HG02678 (cell line): Measurements from ENCODE around the gene ARHGAP10.

Source experiments
- ATAC-seq: cut with Tn5 transposase; IDR thresholded peaks from one replicate; pipeline ENCODE4 v1.9.1; 2021; ENCODE audit warnings: mild to moderate bottlenecking, moderate library complexity; ENCODE audit not compliant: unreplicated experiment

ARHGAP10 gene

DNA sequence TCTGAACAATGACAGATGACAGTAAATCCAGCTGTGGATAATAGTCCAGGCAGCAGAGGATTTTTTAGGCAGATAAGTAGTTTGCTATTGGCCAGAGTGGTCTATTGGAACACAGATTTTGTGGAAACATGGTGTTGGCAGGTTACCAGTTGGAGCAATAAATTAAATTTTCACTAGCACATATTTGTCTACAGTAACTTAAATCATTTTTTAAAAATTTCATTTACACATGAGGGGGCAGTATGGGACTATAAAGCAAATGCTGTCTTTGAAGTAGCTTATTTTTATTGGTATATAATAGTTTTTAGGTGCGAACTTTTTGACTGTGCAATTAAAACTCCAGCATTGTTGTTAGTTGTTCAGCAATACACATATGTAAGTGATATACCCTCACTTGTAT is 289.8 kb downstream of the ARHGAP10 start:
- ATAC-seq = no peak

DNA sequence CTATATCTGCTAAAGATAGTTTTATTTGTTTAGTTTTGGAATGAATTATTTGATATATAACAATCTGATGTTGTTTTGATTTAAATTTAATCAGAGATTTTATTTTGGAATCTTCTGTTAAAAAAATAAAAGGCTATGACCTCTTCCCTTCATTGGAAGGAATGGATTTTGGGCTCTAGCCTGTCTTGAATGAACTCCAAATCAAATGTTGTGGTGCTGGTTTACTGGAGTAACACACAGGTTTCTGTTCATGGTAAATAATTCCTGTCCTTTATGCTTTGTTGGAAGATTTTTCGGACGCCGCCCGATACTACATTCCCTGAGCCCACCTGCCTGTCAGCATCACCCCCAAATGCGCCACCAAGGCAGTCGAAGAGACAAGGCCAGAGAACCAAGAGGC is 291.1 kb downstream of the ARHGAP10 start:
- ATAC-seq = no peak

DNA sequence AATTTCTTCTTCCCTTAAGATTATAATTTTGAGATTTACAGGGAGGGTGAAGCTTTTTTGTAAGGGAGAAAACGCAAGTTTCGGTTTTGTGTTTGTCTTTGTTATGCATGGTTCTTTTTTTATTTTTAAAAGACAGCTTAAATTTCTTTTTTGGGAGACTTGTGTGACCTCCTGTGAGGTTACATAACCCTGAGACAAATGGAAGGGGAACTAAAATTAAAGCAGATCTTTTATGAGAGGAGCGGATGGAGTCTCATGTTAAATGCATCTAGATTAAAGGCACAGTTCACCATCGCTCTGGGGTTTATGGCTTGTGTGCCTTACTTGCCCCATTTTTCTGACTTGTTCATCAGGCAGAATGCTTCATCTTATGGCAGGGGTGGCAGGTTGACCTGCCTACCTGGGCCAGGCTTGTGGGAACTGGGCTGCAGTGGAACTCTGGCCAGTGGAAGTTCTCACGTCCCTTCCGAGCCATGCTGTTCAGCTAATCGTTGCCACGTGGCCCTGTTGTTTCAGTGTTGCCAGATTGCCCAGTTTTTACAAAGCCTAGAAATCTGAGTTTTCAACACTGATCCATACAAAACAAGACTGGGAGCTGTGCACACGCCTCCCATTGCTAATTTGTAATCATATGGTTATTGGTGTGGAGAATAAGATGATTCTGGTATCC is 291.8 kb downstream of the ARHGAP10 start:
- no peak for ATAC-seq

DNA sequence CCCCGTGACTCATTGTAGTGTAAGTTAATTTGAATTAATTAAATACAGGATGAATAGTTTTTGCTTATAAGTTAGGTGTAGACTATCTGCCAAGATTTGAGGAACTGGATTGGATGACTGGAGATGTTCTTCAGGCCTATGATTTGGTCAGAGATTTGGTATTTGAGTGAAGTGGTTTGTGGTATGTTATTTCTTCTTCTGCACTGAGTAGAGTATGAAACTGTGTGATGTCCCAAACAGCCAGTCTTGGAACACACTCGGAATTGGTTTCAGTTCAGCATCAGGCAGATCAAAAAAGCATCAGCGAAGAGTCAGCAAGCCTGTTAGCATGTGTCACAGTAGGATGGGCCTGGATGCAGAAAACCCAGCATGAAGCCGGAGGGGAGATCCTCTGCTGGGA is 294.1 kb downstream of the ARHGAP10 start:
- no peak for ATAC-seq

DNA sequence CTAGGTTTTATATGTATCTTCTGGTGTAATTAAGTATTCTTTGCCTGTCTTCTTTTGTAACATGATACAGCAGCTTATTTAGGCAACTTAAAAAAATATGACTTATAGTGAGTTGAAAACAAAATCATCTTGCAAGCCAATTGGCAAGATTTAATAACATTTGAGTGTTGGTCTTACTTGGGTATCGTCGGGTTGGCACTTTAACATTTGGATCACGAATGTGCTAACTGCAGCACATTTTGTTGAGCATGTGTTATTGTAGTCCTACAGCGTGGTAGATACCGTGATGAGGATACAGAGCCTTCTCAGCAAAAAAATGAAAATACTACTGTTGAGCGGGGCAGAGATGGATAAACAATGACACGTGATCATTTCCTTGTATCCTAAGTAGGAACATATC is 295.3 kb downstream of the ARHGAP10 start:
- ATAC-seq = no peak

DNA sequence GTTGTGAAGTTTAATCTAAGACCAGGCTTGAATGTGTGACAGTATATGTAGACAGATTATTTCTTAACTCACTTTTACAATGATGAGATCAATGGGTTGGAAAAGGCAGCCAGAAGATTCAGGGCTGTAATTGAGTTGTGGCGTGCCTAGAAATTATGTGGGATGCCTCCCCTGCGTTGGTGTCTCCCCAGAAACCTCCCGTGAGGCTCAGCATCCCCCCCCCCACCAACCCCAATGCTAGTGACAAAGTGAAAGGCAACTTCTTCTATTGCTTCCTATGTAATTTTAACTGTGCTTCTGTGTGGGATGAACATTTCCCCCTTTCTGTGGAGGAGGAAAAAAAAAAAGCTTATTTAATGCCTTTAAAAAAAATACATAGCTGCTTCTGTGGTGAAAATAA is 297.9 kb downstream of the ARHGAP10 start:
- no peak for ATAC-seq

DNA sequence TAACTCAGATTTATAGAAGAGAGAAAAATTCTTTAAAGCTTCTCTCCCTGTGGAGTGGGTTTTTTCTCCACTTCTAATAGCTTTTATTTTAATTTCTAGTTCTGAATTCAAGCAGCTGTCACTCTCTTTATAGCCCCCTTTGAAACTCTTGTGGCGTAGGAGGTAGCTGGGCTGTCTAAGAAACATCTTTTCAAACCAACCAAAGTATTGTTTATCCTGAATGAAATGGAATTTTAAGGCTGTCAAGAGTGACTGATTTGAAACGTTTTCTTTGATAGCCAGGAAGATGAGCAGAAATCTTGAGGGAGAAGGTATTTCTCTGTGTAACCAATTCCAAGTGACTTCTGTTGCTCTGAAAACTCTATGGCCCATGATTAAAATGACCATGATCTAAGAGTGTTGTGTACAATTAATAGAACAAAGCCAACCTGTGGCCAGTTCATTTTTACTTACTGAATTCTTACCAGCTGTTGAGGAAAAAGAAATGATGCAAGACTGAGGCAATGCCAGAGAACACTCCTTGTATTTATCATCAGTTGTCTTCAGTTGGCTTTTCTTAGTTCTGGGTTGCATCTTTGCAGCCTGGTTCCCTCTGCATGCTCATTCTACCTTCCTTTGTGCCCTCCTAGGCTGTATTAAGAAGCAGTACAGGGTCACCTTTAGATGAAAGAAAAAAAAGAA is 298.4 kb downstream of the ARHGAP10 start:
- no peak for ATAC-seq

DNA sequence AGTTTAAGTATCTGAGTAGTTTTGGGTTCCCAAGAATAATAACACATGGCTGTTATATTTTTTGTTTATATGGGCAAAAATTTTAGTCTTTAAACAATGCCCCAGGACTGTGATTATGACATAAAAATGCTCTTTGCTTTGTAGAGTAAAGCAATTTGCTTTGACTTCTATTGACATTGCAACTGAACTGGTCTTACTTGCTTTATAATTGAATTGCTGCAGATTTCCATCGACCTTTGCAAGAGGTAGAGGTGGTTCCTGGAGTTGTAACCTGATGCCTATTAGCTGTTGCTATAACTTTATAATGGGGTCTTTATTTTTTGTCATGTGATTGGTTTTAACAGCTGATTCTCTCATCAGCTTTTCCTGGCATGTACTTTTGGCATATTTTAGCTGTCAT is 302.9 kb downstream of the ARHGAP10 start:
- ATAC-seq = no peak

DNA sequence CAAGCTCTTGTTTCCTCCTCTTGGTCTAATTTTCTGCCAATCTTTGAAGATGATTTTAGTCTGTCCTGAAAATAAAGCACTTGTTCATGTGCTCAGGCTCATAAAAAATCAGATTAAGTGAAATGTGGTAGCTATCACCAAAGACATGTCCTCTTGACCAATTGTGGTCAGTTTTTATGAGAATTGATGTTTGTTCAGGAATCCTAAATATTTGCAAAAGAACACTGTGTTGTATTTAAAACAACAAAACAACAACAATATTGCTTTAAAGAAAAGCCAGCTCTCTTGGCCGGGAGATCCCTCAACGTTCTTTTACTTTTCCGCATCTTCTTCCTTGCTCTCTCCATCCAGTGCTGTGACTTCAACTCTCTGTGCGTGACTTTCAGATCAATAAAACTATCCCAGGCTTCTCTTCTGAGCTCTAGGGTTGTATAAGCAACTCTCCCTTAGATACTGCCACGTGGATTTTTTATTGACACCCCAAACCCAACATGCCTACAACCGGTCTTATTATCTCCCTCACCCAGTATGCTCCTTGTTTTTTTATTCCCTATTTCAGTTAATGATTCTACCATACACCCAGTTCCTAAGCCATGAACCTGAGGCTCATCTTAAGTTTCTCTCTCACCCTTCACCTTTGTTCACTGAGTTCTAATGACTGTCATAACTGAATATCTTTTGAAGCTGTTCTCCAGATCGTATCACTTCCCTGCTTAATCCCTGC is 309.9 kb downstream of the ARHGAP10 start:
- ATAC-seq = no peak

DNA sequence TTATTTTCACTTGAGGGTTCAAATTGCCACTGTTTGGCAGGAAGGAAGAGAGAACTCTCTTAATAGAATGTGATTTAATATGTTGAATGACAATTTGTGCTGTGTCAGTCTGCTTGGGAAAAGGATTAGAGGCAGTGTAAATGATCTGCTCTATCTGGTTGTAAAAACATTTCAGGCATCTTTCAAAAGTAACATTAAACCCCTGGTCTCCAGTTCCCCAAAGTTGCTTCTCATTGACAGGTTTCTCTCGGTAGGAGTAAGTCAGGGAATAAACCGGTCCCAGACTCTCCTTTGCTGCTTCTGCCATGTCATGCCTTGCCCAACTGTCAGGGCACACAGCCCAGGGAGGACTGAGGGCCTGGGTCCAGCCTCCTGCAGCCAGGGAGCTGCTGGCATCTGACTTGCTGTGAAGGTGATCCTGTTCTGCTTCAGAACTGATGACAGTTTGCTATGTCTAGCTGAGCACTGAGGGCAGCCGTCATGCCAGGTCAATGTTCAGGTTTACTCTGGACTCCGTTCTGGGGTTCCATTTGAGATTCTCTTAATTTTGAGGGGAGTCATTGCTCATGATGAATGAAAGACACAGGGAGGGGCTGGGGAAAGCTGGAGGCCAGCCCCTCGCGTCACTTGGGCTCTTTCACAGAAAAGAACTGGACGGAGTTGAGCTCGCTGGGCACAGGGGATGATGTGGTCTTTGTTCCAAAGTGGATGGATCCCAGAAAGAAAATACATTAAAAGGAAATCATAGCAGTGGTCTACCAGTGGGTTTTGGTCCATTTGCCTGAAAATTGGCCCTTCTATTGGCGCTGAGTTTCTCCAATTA is 312.4 kb downstream of the ARHGAP10 start:
- ATAC-seq = no peak

DNA sequence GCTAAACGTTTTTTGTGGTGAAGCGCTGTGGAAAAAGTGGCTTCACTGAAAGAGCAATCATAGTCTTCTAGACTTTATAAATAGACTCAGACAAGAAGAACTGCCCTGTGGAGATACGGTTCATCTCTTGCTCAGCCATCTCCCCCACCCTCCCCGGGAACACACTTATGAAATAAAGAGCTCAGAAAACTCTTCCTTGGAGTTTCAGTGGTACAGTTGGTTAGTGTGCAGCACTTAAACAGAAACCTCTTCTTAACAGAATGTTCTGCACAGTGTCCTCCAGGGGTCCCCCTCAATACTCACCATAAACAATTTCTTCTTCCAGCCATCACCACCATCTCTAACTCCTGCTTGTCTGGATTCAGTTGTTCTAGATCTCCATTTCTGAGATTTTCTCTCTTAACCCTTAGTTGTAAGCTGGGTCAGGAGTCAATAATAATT is 313.0 kb downstream of the ARHGAP10 start:
- peak; percentile 95 for ATAC-seq

DNA sequence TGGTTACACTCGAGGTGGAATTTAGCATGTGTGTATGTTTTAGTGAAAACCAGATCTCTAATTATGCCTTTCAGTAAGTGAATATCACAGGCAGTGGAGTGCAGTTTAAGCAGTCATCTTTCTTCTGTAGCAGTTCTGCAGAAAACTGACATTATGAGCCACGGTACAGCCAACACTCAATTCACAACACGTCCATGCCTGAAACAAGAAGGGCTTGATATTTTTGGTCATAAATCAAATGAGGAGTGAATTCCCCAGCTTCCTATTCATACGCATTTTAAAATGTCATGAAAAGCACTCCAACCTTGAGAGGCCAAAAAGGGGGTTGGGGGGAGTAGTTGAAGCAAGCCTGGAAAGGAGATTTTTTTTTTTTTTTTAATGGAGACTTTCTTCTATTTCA is 316.7 kb downstream of the ARHGAP10 start:
- no peak for ATAC-seq

DNA sequence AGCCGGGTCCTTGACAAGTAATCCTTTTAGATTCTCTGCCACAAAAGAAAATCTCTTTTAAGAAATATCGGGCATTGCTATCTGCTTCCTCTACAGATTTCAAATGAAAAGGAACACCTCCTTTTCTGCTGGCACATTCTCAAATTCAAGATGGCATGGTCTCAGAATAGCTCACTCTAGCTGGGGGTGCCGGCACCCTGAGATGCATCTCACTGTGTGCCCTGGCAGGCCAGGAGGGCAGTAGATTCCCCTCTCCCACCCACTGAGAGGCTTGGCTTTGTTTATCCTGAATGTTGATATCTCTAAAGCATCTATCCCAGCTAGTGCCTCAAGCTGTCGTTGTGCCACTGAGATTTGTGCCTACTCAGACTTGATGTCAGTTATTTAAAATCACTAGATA is 319.5 kb downstream of the ARHGAP10 start:
- no peak for ATAC-seq

DNA sequence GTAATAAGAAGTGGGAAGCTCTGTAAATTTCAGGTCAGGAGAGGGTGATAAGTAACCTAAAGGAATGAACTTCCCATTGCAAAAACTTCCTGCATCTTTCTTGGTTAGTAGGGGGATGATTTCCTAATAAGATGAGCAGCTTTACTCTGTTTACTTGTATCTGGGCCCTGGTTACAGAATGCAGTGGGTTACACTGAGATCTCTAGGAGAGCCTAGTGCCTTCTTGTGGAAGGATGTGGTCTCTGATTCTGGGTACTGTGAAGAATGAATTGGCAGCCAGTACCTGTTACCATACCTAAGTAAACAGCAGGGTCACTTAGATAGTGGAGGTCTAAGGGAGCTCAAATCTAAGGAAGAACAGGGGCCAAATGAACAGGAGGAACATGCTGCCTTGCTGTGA is 320.6 kb downstream of the ARHGAP10 start:
- ATAC-seq = no peak

DNA sequence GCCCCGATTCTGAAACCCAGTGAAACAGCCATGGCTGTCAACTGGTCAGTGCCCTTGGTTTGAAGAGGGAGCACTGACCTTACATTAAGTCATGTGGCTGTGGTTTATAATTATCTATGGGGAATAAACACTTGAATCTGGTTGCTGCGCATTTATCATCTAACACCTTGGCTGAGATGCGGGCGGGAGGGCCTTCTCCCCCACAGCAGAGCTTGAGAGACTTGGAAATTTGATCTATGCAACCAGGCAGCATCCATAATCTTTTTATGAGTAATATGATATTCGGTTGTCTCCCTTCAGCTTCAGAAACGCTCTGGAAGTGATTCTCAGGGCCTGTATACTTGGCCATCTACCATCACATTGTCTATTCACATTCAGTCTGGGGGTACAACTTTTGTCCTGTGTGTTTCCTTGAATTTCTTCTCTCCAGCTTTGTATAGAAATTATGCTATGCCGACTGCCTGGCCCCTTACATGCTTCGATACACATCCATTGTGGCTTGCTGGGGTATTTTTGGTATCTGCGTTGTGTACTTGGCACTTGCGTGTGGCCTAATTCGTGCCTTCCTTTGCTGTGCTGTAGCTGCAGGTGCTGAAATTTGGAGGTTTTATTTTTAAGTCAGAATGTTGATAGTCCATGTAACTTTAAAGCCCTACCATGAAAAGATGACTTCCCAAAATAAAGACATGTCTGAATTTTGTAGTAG is 321.6 kb downstream of the ARHGAP10 start:
- no peak for ATAC-seq

DNA sequence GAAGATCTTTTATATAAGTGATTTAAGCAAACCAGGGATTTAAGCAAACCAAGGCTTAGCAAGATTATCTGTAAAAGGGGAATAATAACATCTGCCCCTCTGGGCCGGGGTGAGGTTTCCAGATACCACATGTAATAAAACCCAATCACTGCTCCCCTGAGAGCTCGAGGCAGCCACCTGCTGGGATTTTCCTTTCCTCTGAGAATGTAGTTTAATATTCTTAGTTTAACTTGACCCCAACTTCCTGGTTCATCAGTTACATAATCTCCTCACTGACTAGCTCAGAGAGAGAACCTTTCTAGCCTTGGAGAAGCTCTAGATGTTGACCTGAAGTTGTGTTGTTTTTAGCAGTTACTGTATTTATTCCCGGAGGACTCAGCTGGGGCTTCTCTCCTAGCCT is 322.4 kb downstream of the ARHGAP10 start:
- no peak for ATAC-seq

DNA sequence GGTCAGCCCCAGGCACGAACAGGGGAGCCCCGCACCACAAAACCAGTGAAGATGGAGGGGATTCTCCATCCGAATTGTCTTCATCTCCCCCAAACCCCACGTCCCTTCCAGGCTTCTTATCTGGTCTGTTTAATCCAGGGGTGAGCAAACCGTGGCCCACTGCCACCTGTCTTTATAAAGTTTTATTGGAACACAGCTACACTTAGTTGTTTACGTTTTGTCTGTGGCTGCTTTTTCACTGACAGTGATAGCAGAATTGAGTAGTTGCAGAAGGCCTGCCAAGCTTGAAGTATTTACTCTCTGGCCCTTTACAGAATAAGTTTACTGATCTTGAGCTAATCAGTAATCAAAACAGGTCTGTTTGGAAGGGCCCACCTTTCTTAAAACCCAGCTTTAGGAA is 324.0 kb downstream of the ARHGAP10 start:
- ATAC-seq = no peak

DNA sequence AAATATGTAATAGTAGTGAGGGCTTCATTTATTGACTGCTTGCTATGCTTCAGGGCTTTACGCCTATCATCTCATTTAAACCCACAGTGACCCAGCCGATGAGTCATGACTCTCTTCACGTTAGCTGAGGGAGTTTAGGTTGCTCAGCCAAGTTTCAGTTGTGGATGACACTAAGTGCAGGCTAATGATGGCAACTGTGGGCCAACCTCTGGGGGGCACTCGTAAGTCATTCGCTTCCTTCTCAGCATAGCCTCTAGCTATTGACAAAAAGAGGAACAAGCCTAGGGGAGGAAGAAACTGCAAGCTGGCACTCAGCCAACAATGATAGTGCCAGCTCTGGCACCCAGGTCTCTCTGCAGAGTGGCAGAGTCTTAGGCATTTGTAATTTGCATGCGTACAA is 325.0 kb downstream of the ARHGAP10 start:
- ATAC-seq = peak; percentile 79

DNA sequence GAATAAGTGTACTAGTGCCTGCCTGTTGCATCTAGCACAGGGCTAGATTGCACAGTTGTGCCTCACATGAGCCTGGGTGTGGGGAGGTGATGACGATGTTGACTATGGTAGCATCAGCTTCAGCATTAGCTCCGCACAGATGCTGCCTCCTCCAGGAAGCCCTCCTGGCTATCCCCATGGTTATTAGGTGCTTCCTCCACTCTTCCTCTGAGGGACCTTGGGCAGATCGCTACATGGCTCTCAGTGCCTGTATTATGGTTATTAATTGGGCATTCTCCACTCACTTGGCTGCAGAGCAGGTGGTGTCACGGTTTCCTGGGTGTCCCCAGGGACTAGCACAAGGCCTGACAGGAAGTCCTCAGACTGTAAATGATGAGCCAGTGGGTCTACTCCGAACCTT is 325.6 kb downstream of the ARHGAP10 start:
- ATAC-seq = peak; percentile 47

DNA sequence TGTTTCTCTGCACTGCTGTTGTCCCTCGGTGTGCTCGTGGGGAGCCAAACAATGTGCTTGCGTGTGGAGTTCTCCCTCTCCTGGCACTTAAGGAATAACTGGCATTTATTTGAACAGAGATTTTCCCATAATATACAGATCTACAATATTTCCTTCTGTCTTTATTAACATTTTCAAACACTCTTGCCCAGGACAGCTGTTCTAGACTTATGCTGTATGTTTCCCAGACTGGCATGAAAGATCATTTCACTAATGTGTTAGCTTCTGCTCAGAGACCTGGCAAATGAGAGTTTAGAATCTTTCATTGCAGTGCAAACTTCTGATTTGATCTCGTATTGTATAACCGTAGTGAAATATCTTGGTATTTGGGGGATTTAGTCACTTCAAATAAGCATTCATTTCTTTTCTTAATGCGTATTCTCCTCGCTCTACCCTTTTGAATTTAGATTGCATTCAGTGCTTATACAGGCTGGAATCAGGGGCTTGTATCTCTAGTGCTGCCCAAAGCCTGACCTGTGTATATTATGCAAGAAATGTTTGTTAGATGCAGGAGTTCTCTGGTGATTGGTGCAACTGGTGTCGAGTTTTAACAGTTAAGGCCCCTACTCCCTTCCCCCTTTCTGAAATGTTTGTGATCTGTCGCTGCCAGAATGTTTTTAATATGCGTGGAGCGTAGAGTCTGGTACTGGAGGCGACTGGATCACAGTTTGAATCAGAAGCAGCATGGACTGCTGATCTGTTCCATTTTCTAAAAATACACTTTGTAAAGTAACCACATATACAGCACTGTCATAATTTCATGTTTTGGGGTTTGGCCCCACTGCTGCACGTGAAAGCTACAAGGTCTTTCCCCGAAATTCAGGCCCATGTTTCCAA is 326.3 kb downstream of the ARHGAP10 start:
- no peak for ATAC-seq
